Measurements from ENCODE around the gene DISC1.

DISC1 gene

GRCh38 chr1:231676487-231676886 lies 49.9 kb downstream of the DISC1 start:
- no peak for DNase-seq (ENCODE audit: low read depth)
- no peak overlapping the region for H3K4me3 ChIP-seq (ENCODE audit: low read length)
- TF ChIP-seq CTCF (conservative IDR thresholded peaks at IDR 0.05; ENCODE audit: low read depth, low read length), result no peak

- no peak overlapping the region for H3K4me3 ChIP-seq (ENCODE audit: low read length)
- DNase-seq (ENCODE audit: low read depth), result no peak
- no peak for TF ChIP-seq CTCF (conservative IDR thresholded peaks at IDR 0.05; ENCODE audit: low read depth, low read length)
Measured at GRCh38 chr1:231677442-231677841, 50.9 kb downstream of the DISC1 start.

- no peak for TF ChIP-seq CTCF (conservative IDR thresholded peaks at IDR 0.05; ENCODE audit: low read depth, low read length)
- H3K4me3 ChIP-seq (ENCODE audit: low read length), result no peak overlapping the region
- DNase-seq (ENCODE audit: low read depth), result no peak
Measured at GRCh38 chr1:231678011-231678432, 51.4 kb downstream of the DISC1 start.

- no peak for TF ChIP-seq CTCF (conservative IDR thresholded peaks at IDR 0.05; ENCODE audit: low read depth, low read length)
- no peak for DNase-seq (ENCODE audit: low read depth)
- H3K4me3 ChIP-seq (ENCODE audit: low read length), result no peak overlapping the region
Measured at GRCh38 chr1:231679109-231679508, 52.5 kb downstream of the DISC1 start.

GRCh38 chr1:231681006-231681405 lies 54.4 kb downstream of the DISC1 start:
- no peak for DNase-seq (ENCODE audit: low read depth)
- no peak overlapping the region for H3K4me3 ChIP-seq (ENCODE audit: low read length)
- TF ChIP-seq CTCF (conservative IDR thresholded peaks at IDR 0.05; ENCODE audit: low read depth, low read length), result no peak

- no peak for DNase-seq (ENCODE audit: low read depth)
- no peak for TF ChIP-seq CTCF (conservative IDR thresholded peaks at IDR 0.05; ENCODE audit: low read depth, low read length)
- no peak overlapping the region for H3K4me3 ChIP-seq (ENCODE audit: low read length)
Measured at GRCh38 chr1:231682779-231683178, 56.2 kb downstream of the DISC1 start.

GRCh38 chr1:231683439-231684165 lies 57.0 kb downstream of the DISC1 start:
- DNase-seq (ENCODE audit: low read depth), result no peak
- no peak overlapping the region for H3K4me3 ChIP-seq (ENCODE audit: low read length)
- TF ChIP-seq CTCF (conservative IDR thresholded peaks at IDR 0.05; ENCODE audit: low read depth, low read length), result no peak

All from retinal pigment epithelial cell (primary cell).